Anterior cingulate cortex (tissue), 58 donors: ENCODE measurements around the gene MCL1.
"Not testable (repeated sequence)": the region's sequence is repeated elsewhere in the genome, so short reads cannot be mapped to it uniquely, and the experiment has no call there.

Experiments
- DNase-seq, 58 donors: peaks; one replicate each; lab custom pipeline; 2025; lab: John Stamatoyannopoulos, UW

Gene MCL1

DNA sequence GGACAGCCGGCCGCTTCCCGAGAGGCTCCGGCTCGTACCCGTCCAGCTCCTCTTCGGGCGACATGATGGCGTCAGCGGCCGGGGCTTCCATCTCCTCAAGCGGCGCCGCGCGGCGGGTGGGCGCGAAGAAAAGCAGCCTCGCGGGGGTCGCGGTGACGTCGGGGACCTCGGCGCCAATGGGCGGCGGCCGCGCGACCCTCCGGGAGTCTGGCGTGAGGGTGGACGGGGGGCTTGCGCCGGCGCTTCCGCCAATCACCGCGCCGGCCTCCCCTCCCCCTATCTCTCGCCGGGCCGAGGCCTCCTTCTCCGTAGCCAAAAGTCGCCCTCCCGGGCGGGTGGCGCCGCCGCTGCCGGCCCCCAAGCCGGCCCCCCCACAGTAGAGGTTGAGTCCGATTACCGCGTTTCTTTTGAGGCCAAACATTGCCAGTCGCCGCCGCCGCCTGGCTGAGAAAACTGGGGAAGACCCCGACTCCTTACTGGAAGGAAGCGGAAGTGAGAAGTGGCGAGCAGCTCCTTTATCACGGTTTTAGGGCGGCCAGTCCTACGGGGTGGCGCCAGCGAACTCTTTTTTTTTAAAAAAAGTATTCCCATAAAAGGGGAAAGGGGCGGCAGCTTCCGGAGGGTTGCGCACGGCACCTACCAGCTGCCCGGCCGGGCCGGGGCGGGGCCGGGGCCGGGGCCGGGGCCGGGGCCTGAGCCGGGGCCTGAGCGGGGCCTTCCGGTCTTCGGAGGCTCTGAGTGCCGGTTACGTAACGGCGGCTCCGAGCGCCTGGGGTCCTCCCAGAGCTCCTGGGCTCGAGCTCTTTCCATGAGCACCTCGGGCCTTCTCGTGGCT, at the start of gene MCL1:
Gene MCL1, minus strand, starts transcription at position 501 of the 835 bp plus-strand sequence. Its CDS starts 80 bp downstream, at position 421.
- peak; percentile 38 to 97 (median 88) for DNase-seq

DNA sequence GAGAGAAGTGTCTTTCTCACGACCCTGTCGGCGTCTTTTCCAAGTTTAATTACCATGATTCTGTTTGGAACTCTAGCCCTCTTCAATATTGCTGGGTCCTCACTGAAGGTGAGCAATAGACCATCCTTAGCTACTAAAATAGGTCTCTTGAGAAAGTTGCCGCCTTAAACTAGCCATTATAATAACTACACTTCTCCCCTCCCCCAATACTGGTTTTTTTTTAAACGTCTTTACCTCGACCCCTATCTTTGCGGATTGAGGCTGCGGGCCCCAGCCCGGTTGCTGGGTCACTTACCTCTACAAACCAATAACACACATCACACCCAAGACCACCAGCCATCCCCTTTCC, 49.3 kb upstream of the MCL1 start:
- DNase-seq, result no peak

DNA sequence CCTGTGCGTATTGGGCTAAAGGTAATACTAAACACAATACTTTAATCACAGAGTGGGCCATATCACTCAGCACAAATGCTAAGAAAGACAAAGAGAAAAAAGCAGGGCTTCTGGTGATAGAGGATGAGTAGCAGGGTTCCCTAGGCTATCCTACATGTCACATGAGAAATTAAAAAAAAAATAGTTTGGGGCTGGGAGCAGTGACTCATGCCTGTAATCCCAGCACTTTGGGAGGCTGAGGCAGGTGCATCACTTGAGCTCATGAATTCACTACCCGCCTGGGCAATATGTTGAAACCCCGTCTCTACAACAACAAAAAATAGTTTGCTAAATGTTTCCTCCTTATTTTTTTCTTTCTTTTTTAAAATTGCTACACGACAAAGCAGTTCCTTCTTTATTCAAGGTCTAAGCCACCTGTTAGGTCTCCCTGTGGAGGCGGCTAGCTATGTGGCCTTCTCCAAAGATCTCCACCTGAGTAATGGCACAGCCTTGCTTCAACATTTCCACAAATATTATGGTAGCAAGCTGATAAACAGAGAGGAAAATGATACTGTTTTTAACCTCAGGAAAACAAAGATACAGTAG, 48.5 kb upstream of the MCL1 start:
- no peak for DNase-seq

DNA sequence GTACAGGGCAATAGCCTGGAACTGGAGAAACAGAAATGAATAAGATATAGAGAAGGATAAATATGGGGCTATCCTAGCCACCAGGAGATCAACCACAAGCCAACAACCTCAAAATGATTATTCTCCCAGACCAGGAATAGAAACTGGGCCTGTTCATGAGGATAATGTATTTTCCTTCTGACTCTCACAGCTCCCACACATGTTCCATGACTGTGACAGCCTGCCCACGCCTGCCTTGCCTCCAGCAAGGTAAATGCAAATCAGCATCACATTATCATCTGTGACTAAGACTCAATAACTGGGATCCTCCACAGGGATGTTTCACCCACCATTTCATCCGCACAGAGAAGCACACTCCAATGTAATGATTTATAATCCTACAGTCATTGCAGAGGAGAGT, 46.7 kb upstream of the MCL1 start:
- DNase-seq, result peak in 35 of 58 donors; percentile 2 to 72 (median 28)

DNA sequence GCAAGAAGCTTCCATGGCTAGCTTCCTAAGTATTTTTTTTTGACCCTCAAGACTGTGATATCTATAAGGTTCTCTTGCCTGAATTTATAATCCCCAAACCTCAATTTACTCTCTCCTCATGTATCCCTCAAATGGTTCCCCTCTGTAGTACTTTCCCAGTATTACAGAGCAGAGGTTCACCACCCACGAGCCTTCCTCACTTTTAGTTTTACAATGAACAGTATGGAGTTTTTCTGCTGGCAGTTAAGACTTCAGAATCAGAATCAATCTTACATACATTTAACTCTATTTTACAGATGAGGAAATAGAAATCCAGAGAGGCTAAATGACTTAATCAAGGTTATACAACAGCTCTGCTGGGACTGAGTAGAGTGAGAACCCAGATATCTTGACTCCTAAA, 45.1 kb upstream of the MCL1 start:
- DNase-seq, result not testable (repeated sequence)

DNA sequence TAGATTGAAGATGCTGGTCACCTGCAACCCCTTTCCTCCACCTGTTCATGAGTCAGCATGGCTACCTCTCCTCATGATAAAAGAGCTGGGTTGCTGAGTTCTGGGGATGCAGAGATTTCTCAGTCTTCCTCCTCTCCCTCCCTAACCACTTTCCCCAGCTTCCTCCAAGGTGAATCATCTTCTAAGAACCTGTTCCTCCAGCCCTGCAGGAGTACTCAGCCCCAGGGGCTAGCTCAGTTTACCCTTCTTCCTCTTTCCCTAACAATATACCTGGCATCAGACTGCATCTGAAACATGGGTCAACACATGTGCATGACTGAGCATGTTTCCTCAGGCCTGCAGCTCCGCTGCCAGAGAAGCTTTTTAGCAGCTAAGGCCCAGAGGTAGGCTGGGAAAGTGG, 44.7 kb upstream of the MCL1 start:
- not testable (repeated sequence) for DNase-seq

DNA sequence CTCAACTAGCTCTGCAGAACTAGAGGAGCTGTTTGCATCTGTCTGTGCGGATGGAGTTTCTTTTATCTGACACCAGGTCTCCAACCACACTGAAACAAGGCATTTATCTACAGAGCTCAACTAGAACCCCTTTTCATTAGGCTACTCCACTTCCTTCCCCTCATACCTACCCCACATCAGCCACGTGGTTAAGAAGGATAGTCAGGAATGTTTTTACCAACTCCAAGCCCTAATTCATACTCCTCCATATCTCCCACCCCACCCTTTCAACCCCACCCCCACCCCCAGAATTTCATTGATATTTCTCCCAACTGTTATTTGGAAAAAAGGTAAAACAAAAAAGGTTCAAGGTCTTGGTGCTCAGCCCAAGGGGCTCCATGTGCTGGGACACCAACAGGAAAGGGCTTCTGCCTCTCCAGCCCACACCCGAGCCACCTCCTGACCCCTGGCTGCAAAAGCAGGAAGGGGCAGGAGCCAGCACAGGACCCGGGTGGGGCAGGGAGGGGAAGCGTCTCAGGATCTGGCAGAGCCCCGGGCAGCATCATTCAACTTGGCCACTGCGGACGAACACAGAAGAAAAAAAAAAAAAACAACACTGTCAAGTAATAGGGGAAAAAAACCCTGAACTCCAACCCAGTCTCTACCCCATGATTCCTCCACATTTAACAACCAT, 43.0 kb upstream of the MCL1 start:
- no peak for DNase-seq

DNA sequence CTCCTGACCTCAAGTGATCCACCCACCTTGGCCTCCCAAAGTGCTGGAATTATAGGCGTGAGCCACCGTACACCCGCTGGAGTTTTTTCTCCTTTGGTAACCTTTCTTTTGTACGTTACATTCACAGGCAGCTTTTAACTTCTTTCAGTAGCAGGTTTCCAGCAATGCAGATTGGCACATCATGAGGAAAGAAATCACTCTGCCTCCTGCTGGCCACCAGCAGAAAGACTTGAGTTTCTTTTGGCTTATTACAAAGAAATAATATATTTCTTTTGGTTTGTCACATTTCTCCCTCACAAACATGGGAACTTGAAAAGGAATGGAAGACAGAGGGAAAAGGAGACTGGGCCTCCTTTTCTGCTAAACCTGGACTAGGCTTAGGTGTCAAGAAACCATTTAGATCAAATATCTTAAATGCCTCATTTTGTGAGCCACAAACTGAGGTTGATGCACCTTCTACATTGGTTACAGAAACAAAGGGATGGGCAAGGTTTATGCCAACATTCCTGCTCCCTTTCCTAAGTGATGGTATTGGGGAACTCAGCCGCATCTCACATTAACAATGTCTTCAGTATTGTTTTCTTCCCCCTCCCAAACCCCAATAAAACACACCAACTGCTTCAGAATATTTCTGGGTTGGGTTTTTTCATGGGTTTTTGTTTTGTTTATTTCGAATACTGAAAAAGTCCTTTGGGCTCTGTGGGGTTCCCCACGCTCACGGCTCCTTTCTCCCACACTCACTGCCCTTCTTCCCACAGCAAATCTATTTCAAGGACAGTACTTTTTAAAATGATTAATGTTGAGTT, 42.3 kb upstream of the MCL1 start:
- DNase-seq, result peak in 8 of 58 donors; percentile 4 to 25 (median 8)

DNA sequence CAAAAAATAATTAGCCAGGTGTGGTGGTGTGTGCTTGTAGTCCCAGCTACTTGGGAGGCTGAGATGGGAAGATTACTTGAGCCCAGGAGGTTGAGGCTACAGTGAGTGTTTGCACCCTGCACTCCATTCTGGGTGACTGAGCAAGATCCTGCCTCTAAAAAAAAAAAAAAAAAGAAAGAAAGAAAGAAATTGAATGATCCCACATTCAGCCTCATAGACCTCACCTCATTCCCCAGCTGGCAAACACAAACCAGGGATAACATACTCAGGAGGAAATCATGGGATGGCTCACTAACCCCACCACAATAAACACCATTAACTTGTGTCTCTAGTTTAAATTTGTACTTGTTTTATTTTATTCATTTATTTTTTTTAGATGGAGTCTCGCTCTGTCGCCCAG, 41.5 kb upstream of the MCL1 start:
- no peak for DNase-seq

DNA sequence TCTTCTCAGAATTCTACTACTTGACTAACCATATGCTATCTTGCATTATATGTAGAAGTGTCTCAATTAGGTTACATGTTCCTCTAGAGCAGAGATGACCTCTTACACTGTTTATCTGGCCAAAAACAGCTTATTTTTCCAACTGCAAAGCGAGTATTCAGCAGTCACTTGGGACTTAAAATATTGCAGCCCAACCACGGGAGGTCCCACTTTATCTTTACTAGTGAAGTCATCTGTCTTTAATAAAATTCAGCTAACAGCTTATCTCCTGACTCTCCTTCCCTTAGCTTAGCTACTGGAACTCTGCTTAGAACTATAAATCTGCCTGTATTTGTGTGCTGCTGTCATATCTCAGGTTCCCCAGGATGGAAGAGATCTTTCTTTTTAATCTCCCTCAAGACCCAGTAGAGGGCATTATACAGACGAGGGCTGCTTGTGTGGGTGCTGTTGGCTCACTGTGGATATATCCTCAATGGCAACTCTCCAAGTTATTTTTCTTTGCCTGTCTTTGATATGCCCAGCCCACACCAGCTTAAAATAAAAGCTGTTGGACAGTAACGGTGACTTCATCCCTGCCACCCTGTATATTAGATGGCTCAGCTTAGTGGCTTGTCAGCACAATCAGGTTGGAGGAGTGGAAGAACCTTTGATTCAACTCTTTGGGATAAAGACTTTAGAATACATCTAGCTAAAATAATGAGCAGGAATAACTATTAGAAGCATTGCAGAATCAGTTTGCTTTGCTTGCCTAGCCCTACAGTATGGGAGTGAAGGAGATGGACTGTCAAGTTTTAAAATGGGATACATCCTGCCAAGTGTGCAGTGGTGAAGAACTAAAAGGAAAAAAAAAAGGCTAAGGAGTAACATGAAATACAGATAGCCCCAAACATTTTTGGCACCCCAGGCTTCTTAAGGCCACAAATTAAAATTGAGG, 40.4 kb upstream of the MCL1 start:
- DNase-seq, result peak in 6 of 58 donors; percentile 3 to 43 (median 24)

DNA sequence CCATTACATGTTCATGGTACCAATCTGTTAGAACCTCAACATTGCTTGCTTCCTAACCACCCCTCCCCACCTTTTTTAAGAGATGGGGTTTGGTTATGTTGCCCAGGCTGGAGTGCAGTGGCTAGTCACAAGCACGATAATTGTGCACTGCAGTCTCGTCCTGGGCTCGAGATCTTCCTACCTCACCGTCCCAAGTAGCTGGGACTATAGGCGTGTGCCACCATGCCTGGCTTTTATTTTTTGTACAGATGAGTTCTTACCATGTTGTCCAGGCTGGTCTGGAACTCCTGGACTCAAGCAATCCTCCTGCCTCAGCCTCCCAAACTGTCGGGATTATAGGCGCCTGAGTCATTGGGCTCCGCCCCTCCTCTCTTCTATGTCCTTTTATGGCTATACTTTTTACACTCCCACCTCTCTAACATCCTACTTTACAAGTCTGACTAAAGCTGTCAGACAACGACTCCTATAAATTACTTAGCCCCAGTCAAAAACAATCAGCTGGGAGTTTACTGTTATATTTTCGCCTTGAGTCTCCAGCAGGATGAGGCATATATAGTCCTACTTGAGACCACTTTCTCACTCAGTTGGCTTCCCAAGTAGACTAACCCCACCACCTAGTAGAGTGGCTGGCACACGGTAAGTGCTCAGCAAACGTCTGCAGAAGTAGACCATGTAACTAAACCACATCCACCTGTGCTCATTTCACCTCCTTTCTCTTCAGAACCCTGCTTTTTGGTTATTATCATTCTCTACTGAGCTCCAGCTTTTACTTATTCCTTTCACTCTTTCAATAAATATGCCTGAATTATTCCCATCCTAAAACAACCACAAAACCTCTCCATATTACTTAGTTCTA, 36.2 kb upstream of the MCL1 start:
- DNase-seq, result no peak

DNA sequence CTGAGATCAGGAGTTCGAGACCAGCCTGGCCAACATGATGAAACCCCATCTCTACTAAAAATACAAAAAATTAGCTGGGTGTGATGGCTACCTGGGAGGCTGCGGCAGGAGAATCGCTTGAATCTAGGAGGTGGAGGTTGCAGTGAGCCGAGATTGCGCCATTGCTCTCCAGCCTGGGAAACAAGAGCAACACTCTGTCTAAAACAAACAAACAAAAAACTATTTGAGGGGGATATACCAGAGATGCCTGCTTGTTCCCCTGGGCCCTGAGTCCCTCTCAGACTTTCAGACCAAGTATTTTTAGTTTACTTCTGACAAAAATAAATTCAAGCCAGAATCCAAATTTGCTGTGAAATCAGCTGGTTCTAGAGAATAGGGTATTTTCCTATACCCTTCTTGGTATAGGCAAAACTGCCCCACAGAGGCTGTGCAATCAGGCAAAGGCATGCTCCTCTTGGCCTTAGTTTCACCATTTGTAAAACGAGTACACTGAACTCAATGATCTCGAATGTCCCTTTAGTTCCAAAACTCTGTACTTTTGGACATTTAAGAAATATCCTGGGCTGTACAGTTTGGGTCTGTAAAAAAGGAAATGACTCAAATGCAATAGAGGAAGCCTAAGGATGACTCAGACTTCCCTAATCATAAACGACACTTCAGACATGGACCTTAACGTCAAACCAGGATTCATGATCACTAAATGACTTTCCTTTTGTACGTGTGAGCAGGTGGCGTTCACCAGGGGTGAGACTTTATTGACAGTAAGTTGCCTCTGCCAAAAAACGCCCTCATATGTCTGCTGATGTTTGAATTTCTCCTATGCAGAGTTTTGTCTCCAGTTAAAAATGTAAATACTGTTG, 33.9 kb upstream of the MCL1 start:
- DNase-seq, result peak in 3 of 58 donors; percentile 6 to 64 (median 10)

DNA sequence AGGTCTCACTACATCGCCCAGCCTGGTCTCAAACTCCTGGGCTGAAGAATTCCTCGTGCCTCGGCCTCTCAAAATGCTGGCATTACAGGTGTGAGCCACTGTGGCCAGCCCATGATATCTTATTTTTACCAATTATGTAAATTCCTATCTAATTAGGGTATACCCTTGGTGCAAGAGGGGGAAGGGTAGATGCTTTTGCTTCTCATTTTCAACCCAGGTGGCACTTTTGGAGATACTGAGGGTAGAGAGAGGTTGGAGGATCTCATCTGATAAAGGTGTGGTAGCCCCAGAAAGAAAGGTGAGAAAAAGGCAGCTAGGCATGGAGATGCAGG, 32.6 kb upstream of the MCL1 start:
- no peak for DNase-seq

DNA sequence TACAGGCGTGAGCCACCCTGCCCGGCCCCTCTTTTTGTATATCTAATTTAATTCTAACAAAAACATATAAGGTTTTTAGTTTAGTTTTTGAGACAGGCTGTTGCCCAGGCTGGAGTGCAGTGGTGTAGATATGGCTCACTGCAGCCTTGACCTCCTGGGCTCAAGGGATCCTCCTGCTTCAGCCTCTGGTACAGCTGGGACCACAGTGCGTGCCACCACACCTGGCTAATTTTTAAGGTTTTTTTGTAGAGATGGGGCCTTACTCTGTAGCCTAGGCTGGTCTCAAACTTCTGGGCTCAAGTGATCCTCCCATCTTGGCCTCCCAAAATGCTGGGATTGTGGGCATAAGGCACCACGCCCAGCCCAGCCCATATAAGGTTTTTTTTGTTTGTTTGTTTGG, 31.2 kb upstream of the MCL1 start:
- DNase-seq, result no peak

DNA sequence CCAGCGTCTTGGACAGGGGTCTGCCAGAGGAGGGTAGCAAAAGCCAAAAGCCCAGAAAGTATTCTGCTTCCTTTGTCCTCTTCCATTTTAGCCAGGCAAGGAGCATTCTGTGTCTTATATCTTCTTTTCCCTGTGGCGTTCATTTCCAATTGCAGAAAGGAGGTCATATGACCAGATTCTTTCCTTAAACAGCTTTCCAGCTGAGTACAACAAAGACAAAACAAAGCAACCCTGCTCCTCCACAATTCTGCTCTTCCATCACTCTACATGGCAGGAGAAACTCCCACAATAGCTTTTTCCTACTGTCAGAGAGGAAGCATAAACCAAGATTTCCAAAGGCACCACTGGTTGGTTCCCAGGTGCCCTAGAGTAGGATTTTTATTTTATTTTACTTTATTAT, 30.3 kb upstream of the MCL1 start:
- DNase-seq, result peak in 1 of 58 donors; percentile 14

DNA sequence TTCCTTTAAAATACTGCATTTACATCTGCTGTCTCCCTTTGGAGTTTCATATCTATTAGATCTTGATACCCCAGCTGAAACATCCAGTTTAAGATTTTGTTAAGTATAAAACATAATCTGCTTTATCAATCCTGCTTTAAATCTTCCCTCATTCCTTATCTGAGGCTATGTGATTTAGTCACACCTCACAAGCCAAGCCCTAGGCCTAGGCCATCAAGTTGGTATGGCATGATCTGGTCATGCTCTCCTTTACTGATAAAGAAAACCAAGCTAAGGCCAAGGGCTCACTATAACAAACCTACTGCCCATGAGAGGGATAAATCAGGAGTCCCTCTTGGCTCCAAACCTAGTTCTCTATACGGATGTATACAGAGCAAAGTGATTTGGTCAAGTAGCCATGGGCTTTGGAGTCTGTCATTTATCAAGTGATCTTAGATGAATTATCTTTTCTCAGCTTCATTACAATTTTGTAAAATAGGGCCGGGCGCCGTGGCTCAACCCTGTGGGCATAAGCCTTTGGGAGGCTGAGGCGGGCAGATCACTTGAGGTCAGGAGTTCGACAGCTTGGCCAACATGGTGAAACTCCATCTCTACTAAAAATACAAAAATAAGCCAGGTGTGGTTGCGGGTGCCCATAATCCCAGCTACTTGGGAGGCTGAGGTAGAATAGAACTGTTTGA, 27.2 kb upstream of the MCL1 start:
- DNase-seq, result no peak

DNA sequence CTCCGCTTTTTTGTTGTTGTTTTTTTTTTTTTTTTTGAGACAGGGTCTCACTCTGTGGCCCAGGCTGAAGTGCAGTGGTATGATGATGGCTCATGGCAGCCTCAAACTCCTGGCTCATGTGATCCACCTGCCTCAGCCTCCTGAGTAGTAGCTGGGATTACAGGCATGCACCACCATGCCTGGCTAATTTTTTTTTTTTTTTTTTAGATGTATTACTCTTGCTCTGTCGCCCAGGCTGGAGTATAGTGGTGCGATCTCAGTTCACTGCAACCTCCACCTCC, 26.0 kb upstream of the MCL1 start:
- DNase-seq, result not testable (repeated sequence)

DNA sequence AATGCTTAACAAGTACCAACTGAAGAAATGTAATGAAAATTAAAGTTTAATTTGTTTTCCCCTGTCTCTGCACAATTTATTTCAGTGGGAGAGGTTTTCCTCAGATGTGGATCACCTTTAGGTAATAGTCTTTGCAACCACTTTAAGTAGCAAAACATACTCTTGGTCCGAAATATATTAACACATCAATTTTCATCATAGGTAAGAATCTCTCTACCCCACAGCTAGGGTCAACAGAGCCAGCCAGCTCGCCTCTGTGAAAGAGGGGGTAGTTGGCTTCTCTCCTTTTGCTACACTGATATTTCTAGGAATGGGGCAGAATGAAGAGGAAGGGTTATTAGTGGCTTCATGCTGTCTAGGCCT, 24.8 kb upstream of the MCL1 start:
- DNase-seq, result no peak
